Thyroid gland (tissue), 4 donors: Measurements from ENCODE around the gene MGLL.

ENCODE experiments used
- POLR2A ChIP-seq, 2 donors: fragments of 450-650 bp; IDR thresholded peaks; one replicate each; pipeline ENCODE4 v1.6.1; 2017; ENCODE audit warnings: antibody characterized with exemption in 2 of 2, mild to moderate bottlenecking in 2 of 2, moderate library complexity in 1 of 2
- TF ChIP-seq, protein P1 (sequence below), 6 experiments: fragments of 200-600 bp in 3 of 6; fragments of 450-650 bp in 3 of 6; sonication (generic) in 3 of 6; IDR thresholded peaks; one replicate each; pipeline ENCODE4 v1.5.1; 2016 to 2019; ENCODE audit warnings: antibody characterized with exemption in 6 of 6, mild to moderate bottlenecking in 2 of 6, inconsistent platforms in 1 of 6, moderate library complexity in 1 of 6

DNA sequence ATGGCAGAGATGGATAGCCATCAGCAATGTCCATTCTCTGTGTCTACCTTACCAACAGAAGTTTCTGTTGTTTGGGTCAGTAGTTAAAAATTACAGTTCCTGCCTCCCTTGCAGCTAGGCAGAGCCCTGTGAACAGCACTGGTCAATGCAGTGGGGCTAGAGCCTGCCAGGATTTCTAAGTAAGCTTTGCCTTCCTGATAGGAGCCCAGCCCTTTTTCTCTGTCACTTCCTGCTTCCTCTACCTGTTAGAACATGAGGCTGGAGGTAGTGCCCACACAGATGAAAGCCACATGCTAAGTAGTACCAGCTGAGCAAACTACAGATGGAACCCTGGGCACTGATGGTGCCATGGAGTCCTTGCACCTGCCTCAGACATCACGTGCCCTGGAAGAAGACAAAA, 45.0 kb downstream of the MGLL start:
- TF ChIP-seq, protein P1, sequence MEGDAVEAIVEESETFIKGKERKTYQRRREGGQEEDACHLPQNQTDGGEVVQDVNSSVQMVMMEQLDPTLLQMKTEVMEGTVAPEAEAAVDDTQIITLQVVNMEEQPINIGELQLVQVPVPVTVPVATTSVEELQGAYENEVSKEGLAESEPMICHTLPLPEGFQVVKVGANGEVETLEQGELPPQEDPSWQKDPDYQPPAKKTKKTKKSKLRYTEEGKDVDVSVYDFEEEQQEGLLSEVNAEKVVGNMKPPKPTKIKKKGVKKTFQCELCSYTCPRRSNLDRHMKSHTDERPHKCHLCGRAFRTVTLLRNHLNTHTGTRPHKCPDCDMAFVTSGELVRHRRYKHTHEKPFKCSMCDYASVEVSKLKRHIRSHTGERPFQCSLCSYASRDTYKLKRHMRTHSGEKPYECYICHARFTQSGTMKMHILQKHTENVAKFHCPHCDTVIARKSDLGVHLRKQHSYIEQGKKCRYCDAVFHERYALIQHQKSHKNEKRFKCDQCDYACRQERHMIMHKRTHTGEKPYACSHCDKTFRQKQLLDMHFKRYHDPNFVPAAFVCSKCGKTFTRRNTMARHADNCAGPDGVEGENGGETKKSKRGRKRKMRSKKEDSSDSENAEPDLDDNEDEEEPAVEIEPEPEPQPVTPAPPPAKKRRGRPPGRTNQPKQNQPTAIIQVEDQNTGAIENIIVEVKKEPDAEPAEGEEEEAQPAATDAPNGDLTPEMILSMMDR (IDR thresholded peaks at IDR 0.05) = no peak
- no peak for TF ChIP-seq POLR2A (IDR thresholded peaks at IDR 0.05)
